GM18519 (cell line): ENCODE results near the gene COQ7.

Experiments
- ATAC-seq: cut with Tn5 transposase; IDR thresholded peaks from one replicate; pipeline ENCODE4 v1.9.1; 2021; ENCODE audit warnings: mild to moderate bottlenecking, moderate library complexity; ENCODE audit not compliant: unreplicated experiment, low FRiP score

The COQ7 gene

GRCh38 chr16:19067349-19068236 is at the start of gene COQ7:
TSS of gene COQ7 (plus strand) at chr16:19067614. CDS start at chr16:19067665, 51 bp downstream.
- peak; percentile 85 for ATAC-seq

DNA sequence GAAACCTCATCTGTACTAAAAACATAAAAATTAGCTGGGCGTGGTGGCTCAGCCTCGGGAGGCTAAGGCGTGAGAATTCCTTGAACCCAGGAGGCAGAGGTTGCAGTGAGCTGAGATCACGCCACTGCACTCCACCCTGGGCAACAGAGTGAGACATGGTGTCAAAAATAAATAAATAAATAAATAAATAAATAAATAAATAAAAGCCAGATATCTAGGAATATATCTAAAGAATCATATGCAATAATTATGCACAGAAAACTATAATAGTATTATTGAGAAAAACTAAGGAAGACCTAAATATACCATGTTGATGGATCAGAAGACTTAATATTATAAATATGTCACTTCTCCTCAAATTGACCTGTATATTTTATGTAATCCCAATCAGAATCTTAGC is 46.7 kb upstream of the COQ7 start:
- ATAC-seq, result no peak

DNA sequence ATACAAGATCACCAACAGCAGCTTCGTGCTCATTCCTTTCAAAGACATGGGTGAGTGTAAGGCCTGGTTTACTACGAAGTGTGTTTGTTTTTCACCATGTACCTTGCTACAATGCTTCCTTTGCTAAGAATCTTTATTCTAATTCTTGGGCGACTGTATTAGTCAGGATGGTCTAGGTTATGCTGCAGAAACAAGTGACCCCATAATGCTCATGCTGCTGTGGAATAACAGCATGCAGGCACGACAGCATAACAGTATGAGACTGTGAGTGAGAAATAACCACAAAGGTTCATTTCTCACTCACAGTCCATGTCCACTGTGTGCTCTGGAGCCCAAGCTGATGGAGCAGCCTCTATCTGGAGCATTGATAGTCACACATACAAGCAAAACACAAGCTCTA is 45.7 kb upstream of the COQ7 start:
- ATAC-seq, result no peak

DNA sequence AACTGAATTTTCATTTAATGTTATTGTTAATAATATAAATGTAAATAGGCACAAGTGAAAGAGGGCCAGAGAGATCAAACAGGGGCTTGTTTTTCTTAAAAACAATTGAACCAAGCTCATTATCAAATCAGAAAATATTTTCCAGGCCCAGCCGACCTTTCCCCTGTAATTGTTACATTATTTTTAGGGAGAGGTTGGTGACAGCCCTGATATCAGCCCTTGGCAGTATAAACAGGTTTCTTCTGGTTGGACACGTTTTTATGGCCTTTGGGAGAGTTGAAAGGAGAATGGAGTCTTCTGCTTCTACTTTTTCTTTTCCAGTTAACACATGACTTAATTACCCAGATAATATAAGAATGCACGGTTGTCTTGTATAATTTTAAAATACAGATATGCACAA is 40.0 kb upstream of the COQ7 start:
- ATAC-seq, result no peak

- ATAC-seq, result no peak
Observed at GRCh38 chr16:19029980-19030379, 37.4 kb upstream of the COQ7 start.

GRCh38 chr16:19031738-19032137 is 35.7 kb upstream of the COQ7 start:
- no peak for ATAC-seq

GRCh38 chr16:19033761-19034160 is 33.7 kb upstream of the COQ7 start:
- no peak for ATAC-seq

DNA sequence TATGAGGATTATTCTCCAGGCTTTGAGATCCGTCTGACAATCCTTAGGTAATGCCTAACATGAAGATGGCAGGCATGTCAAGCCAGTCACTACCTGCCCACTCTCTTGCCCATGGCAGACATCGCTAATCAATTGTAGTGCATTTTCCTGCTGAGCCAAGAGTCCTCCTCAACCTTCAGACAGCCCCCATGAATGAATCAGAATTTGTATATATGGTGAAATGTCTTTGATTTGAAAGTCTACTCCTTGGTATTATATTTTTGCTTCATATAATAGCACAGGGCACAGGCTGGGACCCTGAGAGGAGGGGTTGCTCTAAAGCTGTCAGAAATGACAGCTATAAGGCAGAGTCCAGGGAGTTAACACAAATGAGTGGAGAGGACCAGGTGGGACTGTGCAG is 27.0 kb upstream of the COQ7 start:
- no peak for ATAC-seq

DNA sequence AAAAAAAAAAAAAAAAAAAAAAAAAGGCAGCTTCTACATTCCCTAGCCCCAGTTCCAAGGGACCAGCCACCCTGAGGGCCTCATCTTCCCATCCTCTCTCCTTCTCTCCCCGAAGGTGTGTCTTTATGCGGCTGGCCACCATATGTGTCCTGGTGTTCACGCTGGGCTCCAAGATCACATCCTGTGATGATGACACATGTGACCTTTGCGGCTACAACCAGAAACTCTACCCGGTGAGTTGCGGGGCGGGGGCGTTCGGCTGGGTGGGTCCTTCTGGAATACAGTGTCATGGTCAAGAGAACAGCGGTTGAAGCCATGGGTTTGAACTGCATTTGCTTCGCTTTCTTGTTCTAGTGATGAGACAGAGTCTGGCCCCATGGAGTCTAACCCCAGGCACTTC is 22.6 kb upstream of the COQ7 start:
- no peak for ATAC-seq

GRCh38 chr16:19046062-19046461 is 21.4 kb upstream of the COQ7 start:
- no peak for ATAC-seq

GRCh38 chr16:19062706-19063105 is 4.7 kb upstream of the COQ7 start:
- no peak for ATAC-seq

DNA sequence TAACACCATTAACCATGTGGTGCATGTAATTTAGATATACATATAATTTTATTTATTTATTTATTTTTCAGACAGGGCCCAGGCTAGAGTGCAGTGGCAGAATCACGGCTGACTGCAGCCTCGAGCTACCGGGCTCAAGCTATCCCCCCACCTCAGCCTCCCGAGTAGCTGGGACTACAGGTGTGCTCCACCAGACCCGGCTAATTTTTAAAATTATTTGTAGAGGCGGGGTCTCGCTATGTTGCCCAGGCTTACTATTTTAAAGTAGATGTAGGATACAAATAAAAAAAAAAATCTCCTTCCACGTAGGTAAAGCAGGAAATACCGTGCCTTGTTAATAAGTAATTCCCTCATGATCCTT is 446 bp upstream of the COQ7 start:
- ATAC-seq, result no peak

DNA sequence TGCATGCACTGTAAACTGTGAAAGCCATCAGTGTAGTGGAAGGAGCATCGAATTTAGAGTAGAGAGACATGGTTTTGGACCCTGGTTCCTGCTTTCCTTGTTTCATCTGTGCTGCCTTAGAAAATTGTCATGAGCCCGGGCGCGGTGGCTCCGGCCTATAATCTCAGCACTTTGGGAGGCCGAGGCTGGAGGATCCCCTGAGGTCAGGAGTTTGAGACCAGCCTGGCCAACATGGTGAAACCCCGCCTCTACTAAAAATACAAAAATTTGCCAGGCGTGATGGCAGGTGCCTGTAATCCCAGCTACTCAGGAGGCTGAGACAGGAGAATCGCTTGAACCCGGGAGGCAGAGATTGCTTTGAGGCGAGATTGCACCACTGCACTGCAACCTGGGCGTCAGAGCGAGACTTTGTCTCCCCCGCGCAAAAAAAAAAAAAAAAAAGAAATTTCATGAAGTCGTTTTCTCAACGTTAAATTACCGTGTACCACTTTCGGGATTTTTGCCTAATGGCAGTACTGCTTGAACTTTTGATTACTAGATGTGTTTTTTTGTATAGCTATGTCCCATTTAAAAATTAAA is 912 bp downstream of the COQ7 start:
- ATAC-seq, result no peak

DNA sequence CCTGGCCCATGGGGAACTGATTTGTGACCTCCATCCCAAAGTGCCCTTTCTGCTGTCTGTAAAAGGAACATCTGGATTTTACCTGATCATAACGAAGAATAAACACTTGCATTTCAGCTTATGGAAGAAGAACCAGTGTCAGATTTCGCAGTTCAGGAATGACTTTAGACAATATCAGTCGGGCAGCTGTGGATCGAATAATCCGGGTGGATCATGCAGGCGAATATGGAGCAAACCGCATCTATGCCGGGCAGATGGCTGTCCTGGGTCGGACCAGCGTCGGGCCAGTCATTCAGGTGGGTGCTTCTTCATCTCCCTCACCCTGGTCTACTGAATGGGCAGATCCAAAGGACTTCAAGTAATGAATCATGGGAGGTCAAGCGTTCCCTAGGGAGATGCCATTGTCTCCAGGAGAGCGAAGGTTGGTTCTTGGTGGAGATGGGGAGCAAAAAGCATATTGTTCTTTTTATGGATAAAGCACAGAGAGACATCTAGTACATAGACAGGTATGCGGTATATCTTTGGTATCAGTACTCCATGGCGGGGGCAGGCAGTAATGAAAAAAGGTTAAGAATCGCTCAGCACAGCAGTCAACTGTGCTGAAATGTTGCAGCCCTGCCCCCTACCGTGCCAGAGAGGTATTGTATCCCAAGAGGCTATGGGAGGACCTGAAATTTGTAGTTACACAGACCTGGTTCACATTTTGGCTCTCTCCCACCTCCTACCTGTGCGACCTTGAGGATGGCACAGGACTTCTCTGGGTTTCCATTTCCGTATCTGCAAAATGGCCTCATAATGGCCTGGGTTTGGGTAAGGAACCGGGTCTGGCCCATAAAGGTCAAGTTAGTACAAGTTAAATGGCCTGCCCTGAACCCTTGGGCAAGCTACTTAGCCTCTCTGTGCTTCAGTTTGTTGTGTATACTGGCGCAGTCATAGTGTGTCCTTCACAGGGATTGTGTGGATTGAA is 4.7 kb downstream of the COQ7 start:
- ATAC-seq, result no peak

GRCh38 chr16:19073344-19073743 is 5.9 kb downstream of the COQ7 start:
- ATAC-seq, result no peak

DNA sequence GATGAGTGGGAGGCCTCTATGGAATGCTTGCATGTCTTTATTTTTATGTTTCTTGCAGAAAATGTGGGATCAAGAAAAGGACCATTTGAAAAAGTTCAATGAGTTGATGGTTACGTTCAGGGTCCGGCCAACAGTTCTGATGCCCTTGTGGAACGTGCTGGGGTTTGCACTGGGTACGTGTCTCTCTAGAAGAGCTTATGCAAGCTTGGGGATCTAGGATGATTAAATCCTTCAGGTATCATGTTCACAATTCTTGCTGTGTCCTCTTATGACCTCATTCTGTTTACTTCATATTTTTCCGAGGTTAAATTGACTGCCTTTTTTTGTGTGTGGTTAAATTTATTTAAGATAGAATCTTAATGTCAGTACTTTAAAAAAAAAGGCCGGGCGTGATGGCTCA is 6.4 kb downstream of the COQ7 start:
- no peak for ATAC-seq

DNA sequence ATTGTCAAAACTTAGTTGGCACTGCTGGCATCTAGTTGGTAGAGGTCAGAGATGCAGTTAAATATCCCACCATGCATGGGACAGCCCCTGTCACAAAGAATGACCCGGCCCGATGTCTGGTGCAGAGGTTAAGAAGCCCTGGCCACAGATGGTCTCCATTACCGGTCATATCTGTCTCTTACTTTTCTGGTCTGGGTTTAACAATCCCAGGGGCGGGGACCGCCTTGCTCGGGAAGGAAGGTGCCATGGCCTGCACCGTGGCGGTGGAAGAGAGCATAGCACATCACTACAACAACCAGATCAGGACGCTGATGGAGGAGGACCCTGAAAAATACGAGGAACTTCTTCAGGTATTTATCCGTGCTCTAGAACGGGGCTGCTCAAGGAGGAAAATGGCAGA is 8.1 kb downstream of the COQ7 start:
- no peak for ATAC-seq

- no peak for ATAC-seq
Observed at GRCh38 chr16:19077879-19078278, 10.5 kb downstream of the COQ7 start.

DNA sequence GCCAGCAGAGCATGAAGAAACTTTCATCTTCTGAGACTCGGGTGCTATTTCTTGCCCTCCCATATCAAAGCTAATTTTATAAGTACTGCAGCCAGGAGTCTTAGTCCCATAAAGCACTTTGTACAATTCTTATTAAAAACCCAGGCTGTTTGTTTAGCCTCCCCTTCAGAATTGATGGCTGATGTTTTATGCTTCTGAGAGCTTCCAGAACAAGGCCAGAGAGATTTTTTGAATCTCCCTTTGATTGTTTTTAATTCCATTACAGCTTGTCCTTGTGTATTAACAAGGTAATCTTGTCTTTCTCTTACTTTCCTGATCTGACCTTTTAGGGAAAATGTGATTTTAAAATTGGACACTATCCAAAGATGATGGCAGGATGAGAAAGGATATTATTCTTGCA is 16.3 kb downstream of the COQ7 start:
- ATAC-seq, result no peak

- ATAC-seq, result no peak
Observed at GRCh38 chr16:19084139-19084538, 16.7 kb downstream of the COQ7 start.

GRCh38 chr16:19084879-19085278 is 17.5 kb downstream of the COQ7 start:
- no peak for ATAC-seq
